Mucosa of rectum (tissue), 2 donors: ENCODE results near the gene EHD2.

Experiments
- H3K27ac ChIP-seq, 2 donors: one replicate each; pipeline ENCODE4 v1.7.0; 2013; ENCODE audit warnings: inconsistent platforms in 2 of 2, low read depth in 2 of 2, low read length in 2 of 2
- H3K27me3 ChIP-seq, 2 donors: one replicate each; pipeline ENCODE4 v1.7.0; 2013; ENCODE audit warnings: low read length in 2 of 2; ENCODE audit not compliant: control insufficient read depth in 2 of 2, insufficient read depth in 2 of 2
- H3K36me3 ChIP-seq, 2 donors: one replicate each; pipeline ENCODE4 v1.7.0; 2013; ENCODE audit warnings: low read length in 2 of 2; ENCODE audit not compliant: control insufficient read depth in 2 of 2, insufficient read depth in 2 of 2
- H3K4me1 ChIP-seq, 2 donors: one replicate each; pipeline ENCODE4 v1.7.0; 2013; ENCODE audit warnings: low read length in 2 of 2, mild to moderate bottlenecking in 1 of 2; ENCODE audit not compliant: control insufficient read depth in 2 of 2, insufficient read depth in 2 of 2
- H3K4me3 ChIP-seq, 2 donors: one replicate each; pipeline ENCODE4 v1.7.0; 2013; ENCODE audit warnings: low read length in 2 of 2
- H3K9ac ChIP-seq, 2 donors: one replicate each; pipeline ENCODE4 v1.7.0; 2013; ENCODE audit warnings: low read length in 2 of 2, low read depth in 1 of 2, mild to moderate bottlenecking in 1 of 2
- H3K9me3 ChIP-seq, 2 donors: one replicate each; pipeline ENCODE4 v1.7.0; 2013; ENCODE audit warnings: low read length in 2 of 2; ENCODE audit not compliant: control insufficient read depth in 2 of 2
- donor health status: healthy.
- donor health status: Normal muscosa, but diverticular disease.

Gene EHD2

GRCh38 chr19:47675859-47676258 lies 37.4 kb upstream of the EHD2 start:
- H3K27me3 ChIP-seq: no peaks in the 10 kb centered on the region
- no peak overlapping the region for H3K9ac ChIP-seq
- no peaks in the 10 kb centered on the region for H3K4me1 ChIP-seq
- no peak overlapping the region for H3K27ac ChIP-seq
- H3K36me3 ChIP-seq: peaks cover 10 to 30% of the 10 kb centered on the region in 2 donors
- H3K4me3 ChIP-seq: no peak overlapping the region
- H3K9me3 ChIP-seq: no peaks in the 10 kb centered on the region

DNA sequence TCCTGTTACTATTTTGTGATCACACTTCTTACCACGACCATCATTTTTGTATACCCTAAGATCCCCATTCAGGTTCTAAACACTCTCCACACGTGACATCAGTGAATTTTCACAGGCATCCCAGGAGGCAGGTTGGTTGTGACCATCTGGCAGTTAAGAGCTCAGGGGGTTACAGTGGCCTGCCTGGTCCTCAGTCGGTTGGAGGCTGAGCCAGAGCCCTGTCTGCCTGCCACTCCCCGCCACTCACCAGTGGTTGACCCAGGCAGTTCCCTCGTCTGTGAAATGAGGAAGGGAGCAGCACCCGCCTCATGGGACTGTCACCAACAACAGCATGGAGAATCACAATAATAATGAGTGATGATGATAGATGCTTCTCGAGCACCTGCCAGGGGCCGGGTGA lies 36.4 kb upstream of the EHD2 start:
- Histone ChIP-seq H3K4me1 (no peaks in the 10 kb centered on the region), H3K36me3 (peaks cover 10 to 33% of the 10 kb centered on the region in 2 donors), H3K9me3 (no peaks in the 10 kb centered on the region), H3K9ac (no peak overlapping the region), H3K27ac (no peak overlapping the region), H3K27me3 (no peaks in the 10 kb centered on the region), H3K4me3 (no peak overlapping the region)

- H3K9me3 ChIP-seq: no peaks in the 10 kb centered on the region
- no peak overlapping the region for H3K27ac ChIP-seq
- no peaks in the 10 kb centered on the region for H3K27me3 ChIP-seq
- H3K4me3 ChIP-seq: no peak overlapping the region
- H3K9ac ChIP-seq: no peak overlapping the region
- H3K36me3 ChIP-seq: peaks cover 11 to 33% of the 10 kb centered on the region in 2 donors
- H3K4me1 ChIP-seq: no peaks in the 10 kb centered on the region
Observed at GRCh38 chr19:47679251-47679900, 33.8 kb upstream of the EHD2 start.

GRCh38 chr19:47679922-47680857 lies 33.0 kb upstream of the EHD2 start:
- Histone ChIP-seq H3K4me3 (no peak overlapping the region), H3K9me3 (no peaks in the 10 kb centered on the region), H3K36me3 (peaks cover 8 to 26% of the 10 kb centered on the region in 2 donors), H3K27ac (no peak overlapping the region), H3K27me3 (no peaks in the 10 kb centered on the region), H3K9ac (no peak overlapping the region), H3K4me1 (no peaks in the 10 kb centered on the region)

DNA sequence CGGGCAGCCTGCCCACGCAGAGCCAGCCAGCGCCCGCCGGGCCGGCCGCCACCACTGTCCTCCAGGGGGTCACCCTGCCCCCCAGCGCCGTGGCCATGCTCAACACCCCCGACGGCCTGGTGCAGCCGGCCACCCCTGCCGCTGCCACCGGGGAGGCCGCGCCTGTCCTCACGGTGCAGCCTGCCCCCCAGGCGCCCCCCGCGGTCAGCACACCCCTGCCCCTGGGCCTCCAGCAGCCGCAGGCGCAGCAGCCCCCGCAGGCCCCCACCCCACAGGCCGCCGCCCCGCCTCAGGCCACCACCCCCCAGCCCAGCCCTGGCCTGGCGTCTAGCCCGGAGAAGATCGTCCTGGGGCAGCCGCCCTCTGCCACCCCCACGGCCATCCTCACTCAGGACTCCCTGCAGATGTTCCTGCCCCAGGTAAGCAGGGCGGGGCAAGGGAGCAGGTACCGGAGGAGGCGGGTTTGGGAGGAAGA lies 32.3 kb upstream of the EHD2 start:
- no peak overlapping the region for H3K27ac ChIP-seq
- no peak overlapping the region for H3K4me3 ChIP-seq
- H3K27me3 ChIP-seq: no peaks in the 10 kb centered on the region
- no peaks in the 10 kb centered on the region for H3K4me1 ChIP-seq
- no peak overlapping the region for H3K9ac ChIP-seq
- no peaks in the 10 kb centered on the region for H3K9me3 ChIP-seq
- peaks cover 8 to 29% of the 10 kb centered on the region in 2 donors for H3K36me3 ChIP-seq

- Histone ChIP-seq H3K36me3 (peaks cover 8 to 25% of the 10 kb centered on the region in 2 donors), H3K9ac (no peak overlapping the region), H3K4me1 (no peaks in the 10 kb centered on the region), H3K9me3 (no peaks in the 10 kb centered on the region), H3K27me3 (no peaks in the 10 kb centered on the region), H3K27ac (no peak overlapping the region), H3K4me3 (no peak overlapping the region)
Observed at GRCh38 chr19:47681388-47681787, 31.8 kb upstream of the EHD2 start.

DNA sequence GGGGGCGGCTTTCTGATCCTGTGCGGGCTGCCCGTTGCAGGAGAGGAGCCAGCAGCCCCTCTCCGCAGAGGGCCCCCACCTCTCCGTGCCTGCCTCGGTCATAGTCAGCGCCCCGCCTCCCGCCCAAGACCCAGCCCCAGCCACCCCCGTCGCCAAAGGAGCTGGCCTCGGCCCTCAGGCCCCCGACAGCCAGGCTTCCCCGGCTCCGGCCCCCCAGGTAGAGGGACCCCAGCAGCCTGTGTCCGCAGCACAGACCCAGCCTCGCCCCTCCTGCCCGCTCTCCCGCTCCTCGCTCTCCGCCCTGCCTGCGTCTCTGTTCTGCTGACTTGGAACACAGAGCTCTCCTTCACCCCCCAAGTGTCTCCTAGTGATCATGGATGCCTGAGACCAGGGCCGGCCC lies 31.3 kb upstream of the EHD2 start:
- Histone ChIP-seq H3K36me3 (peaks cover 8 to 22% of the 10 kb centered on the region in 2 donors), H3K9me3 (no peaks in the 10 kb centered on the region), H3K4me3 (no peak overlapping the region), H3K27me3 (no peaks in the 10 kb centered on the region), H3K27ac (no peak overlapping the region), H3K4me1 (no peaks in the 10 kb centered on the region), H3K9ac (no peak overlapping the region)

DNA sequence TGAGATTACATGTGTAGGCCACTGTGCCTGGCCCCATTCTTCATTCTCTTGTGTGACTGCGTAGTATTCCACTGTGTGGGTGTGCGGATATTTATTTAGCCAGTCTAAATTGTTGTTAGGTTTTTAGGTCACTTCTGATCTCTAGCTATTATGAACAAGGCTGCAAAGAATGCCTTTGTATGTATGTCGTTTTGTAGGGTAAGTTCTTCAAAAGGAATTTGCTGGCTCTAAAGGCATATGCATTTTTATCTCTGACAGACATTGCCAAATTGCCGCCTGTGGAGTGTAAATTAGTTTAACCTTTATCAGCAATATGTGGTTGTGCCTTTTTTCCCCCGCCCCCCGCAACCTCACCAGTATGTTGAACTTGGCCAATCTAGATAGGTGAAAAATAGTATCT lies 30.3 kb upstream of the EHD2 start:
- H3K27me3 ChIP-seq: no peaks in the 10 kb centered on the region
- H3K4me1 ChIP-seq: no peaks in the 10 kb centered on the region
- H3K4me3 ChIP-seq: no peak overlapping the region
- no peak overlapping the region for H3K9ac ChIP-seq
- peaks cover 8 to 16% of the 10 kb centered on the region in 2 donors for H3K36me3 ChIP-seq
- no peak overlapping the region for H3K27ac ChIP-seq
- no peaks in the 10 kb centered on the region for H3K9me3 ChIP-seq

DNA sequence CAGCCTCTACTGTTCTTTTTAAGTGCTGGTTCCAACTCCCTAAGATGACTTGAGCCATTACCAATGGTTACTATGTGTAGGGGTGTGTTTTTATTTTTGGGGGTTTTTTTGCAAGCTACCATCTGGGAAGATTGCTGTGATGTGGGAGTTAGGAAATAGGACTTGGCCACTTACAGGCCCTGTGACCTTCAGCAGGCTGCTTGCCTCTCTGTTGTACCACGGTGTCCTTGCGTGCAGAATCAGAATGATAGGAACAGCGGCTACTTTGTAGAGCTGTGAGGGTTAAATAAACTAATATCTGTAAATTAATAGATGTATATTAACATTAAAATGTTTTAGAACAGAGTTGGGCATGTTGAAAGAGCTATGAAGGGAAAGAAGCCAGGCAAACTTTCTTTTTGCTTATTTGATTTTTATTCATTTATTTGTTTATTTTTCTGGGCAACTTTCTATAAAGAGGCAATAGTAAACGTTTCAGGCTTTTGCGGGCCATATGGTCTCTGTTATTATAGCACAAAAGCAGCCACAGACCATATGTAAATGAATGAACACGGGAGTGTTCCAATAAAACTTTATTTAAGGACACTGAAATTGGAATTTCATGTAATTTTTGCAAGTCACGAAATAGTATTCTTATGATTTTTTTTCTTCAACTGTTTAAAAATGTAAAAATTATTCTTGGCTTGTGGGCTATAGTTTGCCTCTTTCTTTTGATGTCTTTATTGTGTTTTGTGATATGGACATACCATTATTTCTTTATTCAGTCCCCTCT lies 26.4 kb upstream of the EHD2 start:
- Histone ChIP-seq H3K9me3 (no peaks in the 10 kb centered on the region), H3K4me3 (no peak overlapping the region), H3K4me1 (no peaks in the 10 kb centered on the region), H3K36me3 (peaks cover 5 to 16% of the 10 kb centered on the region in 2 donors), H3K27ac (no peak overlapping the region), H3K27me3 (no peaks in the 10 kb centered on the region), H3K9ac (no peak overlapping the region)

DNA sequence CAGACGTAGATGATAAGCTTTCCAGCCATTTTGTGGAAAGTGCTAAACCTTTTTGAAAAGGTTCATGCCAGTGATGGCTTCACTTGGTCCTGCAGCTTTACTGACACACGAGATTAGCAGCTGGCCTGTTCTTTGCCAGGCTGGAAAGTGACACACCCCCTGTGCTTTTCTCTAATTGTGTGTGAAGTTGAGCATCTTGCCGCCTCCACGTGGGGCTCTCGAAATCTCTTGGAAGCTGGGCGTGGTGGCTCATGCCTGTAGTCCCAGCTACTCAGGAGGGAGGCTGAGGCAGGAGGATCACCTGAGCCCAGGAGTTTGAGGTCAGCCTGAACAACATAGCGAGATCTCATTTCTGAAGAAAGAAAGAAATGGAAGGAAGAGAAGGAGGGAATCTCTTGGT lies 25.3 kb upstream of the EHD2 start:
- Histone ChIP-seq H3K27me3 (no peaks in the 10 kb centered on the region), H3K9me3 (no peaks in the 10 kb centered on the region), H3K4me3 (no peak overlapping the region), H3K4me1 (no peaks in the 10 kb centered on the region), H3K27ac (no peak overlapping the region), H3K9ac (no peak overlapping the region), H3K36me3 (peaks cover 3 to 20% of the 10 kb centered on the region in 2 donors)
